Breast epithelium (tissue), 3 donors: Measurements from ENCODE around the gene SIK2.

ENCODE experiments used
- CTCF ChIP-seq, 3 donors: fragments of 450-650 bp; IDR thresholded peaks; one replicate each; pipeline ENCODE4 v1.5.1; 2016 to 2017; ENCODE audit warnings: antibody characterized with exemption in 3 of 3, mild to moderate bottlenecking in 3 of 3, moderate library complexity in 3 of 3
- POLR2A ChIP-seq: fragments of 450-650 bp; IDR thresholded peaks from one replicate; pipeline ENCODE4 v1.6.1; 2016; ENCODE audit warnings: antibody characterized with exemption, mild to moderate bottlenecking, moderate library complexity
- POLR2AphosphoS5 ChIP-seq, 3 donors: sonication (generic); formaldehyde crosslinking; IDR thresholded peaks; one replicate each; pipeline ENCODE4 v1.6.1; 2017; ENCODE audit warnings: antibody characterized with exemption in 3 of 3

GRCh38 chr11:111749646-111750045, 147.4 kb downstream of the SIK2 start:
- TF ChIP-seq CTCF (IDR thresholded peaks at IDR 0.05) (no peak), POLR2AphosphoS5 (IDR thresholded peaks at IDR 0.05) (no peak), POLR2A (no peak)
